Omental fat pad (tissue), 4 donors: ENCODE results near the gene MRTFA. TPM values are rescaled to one million over a fixed set of nuclear protein-coding genes. Genes with fewer than 3 reads are reported as not detected.

ENCODE experiments used
- ATAC-seq: fragments of 150-250 bp; one replicate; pipeline ENCODE4 v1.9.1; 2016; ENCODE audit warnings: mild to moderate bottlenecking, moderate library complexity; ENCODE audit not compliant: low FRiP score
- DNase-seq: peaks from one replicate; pipeline ENCODE4 v3.0.0-alpha.2; 2019; ENCODE audit warnings: low spot score
- CTCF ChIP-seq, 3 donors: fragments of 450-650 bp; IDR thresholded peaks; one replicate each; pipeline ENCODE4 v1.5.1; 2016 to 2017; ENCODE audit warnings: antibody characterized with exemption in 3 of 3, mild to moderate bottlenecking in 3 of 3, moderate library complexity in 2 of 3
- total RNA-seq, 4 donors: library from RNA; depleted of rRNA; stranded (reverse); fragments of >200 nt; gene quantifications; one replicate each; pipeline ENCODE4 v1.1.0, GENCODE V29; 2016

The MRTFA gene
- total RNA-seq, 4 donors from 2014 or later: 36.0 to 76.3 (median 54.7) TPM

GRCh38 chr22:40571887-40572286, 64.6 kb downstream of the MRTFA start:
- no peak for TF ChIP-seq CTCF (IDR thresholded peaks at IDR 0.05)
- ATAC-seq (no peak), DNase-seq (no peak)

GRCh38 chr22:40567626-40568328, 68.7 kb downstream of the MRTFA start:
- ATAC-seq: no peak
- no peak for TF ChIP-seq CTCF (IDR thresholded peaks at IDR 0.05)

GRCh38 chr22:40567106-40567505, 69.4 kb downstream of the MRTFA start:
- DNase-seq: no peak
- no peak for ATAC-seq
- no peak for TF ChIP-seq CTCF (IDR thresholded peaks at IDR 0.05)

More at GRCh38 chr22:40567626-40568328, 68.7 kb downstream of the MRTFA start:
- no peak for DNase-seq

GRCh38 chr22:40560994-40561515, 75.5 kb downstream of the MRTFA start:
- DNase-seq (no peak), ATAC-seq (no peak)
- no peak for TF ChIP-seq CTCF (IDR thresholded peaks at IDR 0.05)

GRCh38 chr22:40560551-40560950, 76.0 kb downstream of the MRTFA start:
- ATAC-seq (no peak), DNase-seq (no peak)
- TF ChIP-seq CTCF (IDR thresholded peaks at IDR 0.05): no peak

GRCh38 chr22:40557972-40558371, 78.5 kb downstream of the MRTFA start:
- no peak for ATAC-seq

More at GRCh38 chr22:40557972-40558371, 78.5 kb downstream of the MRTFA start:
- DNase-seq: no peak
- TF ChIP-seq CTCF (IDR thresholded peaks at IDR 0.05): no peak
